OCI-LY1 (cell line): ENCODE measurements around the gene AMOTL1.

Experiments
- H2AFZ ChIP-seq: fragments of 200-600 bp; sonication (generic), shearing (Covaris generic); 2 replicates; pipeline ENCODE4 v1.6.0; 2014; ENCODE audit warnings: antibody characterized with exemption, mild to moderate bottlenecking, low read length
- H3F3A ChIP-seq: fragments of 200-600 bp; sonication (generic), shearing (Covaris generic); 2 replicates; pipeline ENCODE4 v1.6.0; 2014; ENCODE audit warnings: mild to moderate bottlenecking, antibody characterized with exemption, low read length, moderate library complexity; ENCODE audit not compliant: insufficient read depth
- H3K27ac ChIP-seq: fragments of 200-600 bp; sonication (generic); 2 replicates; pipeline ENCODE4 v1.5.1; 2014; ENCODE audit warnings: low read length, mixed run types, mild to moderate bottlenecking, low read depth; ENCODE audit not compliant: poor library complexity, severe bottlenecking
- H3K27me3 ChIP-seq: fragments of 200-600 bp; sonication (generic); 2 replicates; pipeline ENCODE4 v1.6.0; 2014; ENCODE audit warnings: antibody characterized with exemption, mild to moderate bottlenecking, low read length, moderate library complexity; ENCODE audit not compliant: insufficient read depth
- H3K36me3 ChIP-seq: fragments of 200-600 bp; sonication (generic); 2 replicates; pipeline ENCODE4 v1.6.1; 2014; ENCODE audit warnings: mild to moderate bottlenecking, antibody characterized with exemption, low read length, moderate library complexity, mixed read lengths; ENCODE audit not compliant: insufficient read depth
- H3K4me1 ChIP-seq: fragments of 200-600 bp; sonication (generic); 2 replicates; pipeline ENCODE4 v1.5.1; 2014; ENCODE audit warnings: mild to moderate bottlenecking, low read length, moderate library complexity; ENCODE audit not compliant: insufficient read depth, severe bottlenecking
- H3K4me2 ChIP-seq: fragments of 200-600 bp; sonication (generic), shearing (Covaris generic); 2 replicates; pipeline ENCODE4 v1.6.1; 2014; ENCODE audit warnings: low read length
- H3K4me3 ChIP-seq: fragments of 200-600 bp; sonication (generic); 2 replicates; pipeline ENCODE4 v1.5.1; 2014; ENCODE audit warnings: low read length, low read depth, mild to moderate bottlenecking, mixed read lengths; ENCODE audit not compliant: poor library complexity, severe bottlenecking
- H3K79me2 ChIP-seq: fragments of 200-600 bp; shearing (Covaris generic); 2 replicates; pipeline ENCODE4 v1.6.1; 2016; ENCODE audit warnings: mixed run types, low read length, mixed read lengths; ENCODE audit not compliant: insufficient read depth
- H3K9ac ChIP-seq: fragments of 200-600 bp; sonication (generic), shearing (Covaris generic); 2 replicates; pipeline ENCODE4 v1.6.1; 2014; ENCODE audit warnings: mild to moderate bottlenecking, low read length, mixed read lengths
- H3K9me2 ChIP-seq: fragments of 200-600 bp; sonication (generic), shearing (Covaris generic); 2 replicates; pipeline ENCODE4 v1.6.1; 2014; ENCODE audit warnings: low read depth, mild to moderate bottlenecking, low read length, mixed read lengths
- H3K9me3 ChIP-seq: fragments of 200-600 bp; shearing (Covaris generic); 2 replicates; pipeline ENCODE4 v1.6.1; 2014; ENCODE audit warnings: low read length, mixed read lengths
- H4K20me1 ChIP-seq: fragments of 200-600 bp; sonication (generic), shearing (Covaris generic); 2 replicates; pipeline ENCODE4 v1.6.0; 2016; ENCODE audit warnings: mild to moderate bottlenecking, low read length; ENCODE audit not compliant: insufficient read depth
- CTCF ChIP-seq: fragments of 200-600 bp; sonication (generic), shearing (Covaris generic); IDR thresholded peaks from 2 replicates; pipeline ENCODE4 v1.5.1; 2017; ENCODE audit warnings: mild to moderate bottlenecking, antibody characterized with exemption, low read length, moderate library complexity, mixed read lengths
- EZH2 ChIP-seq: fragments of 200-600 bp; sonication (generic), shearing (Covaris generic); IDR thresholded peaks from 2 replicates; pipeline ENCODE4 v1.8.0; 2017; ENCODE audit warnings: borderline replicate concordance, mixed run types, mild to moderate bottlenecking, antibody characterized with exemption, low read length, moderate library complexity, mixed read lengths

The AMOTL1 gene

GRCh38 chr11:94760296-94760695 lies 7.9 kb upstream of the AMOTL1 start:
- H3K9me3 ChIP-seq: no peaks in the 10 kb centered on the region
- H3K27me3 ChIP-seq: no peaks in the 10 kb centered on the region
- H2AFZ ChIP-seq: no peak overlapping the region
- H3K36me3 ChIP-seq: no peaks in the 10 kb centered on the region
- H3K9ac ChIP-seq: no peak overlapping the region
- no peaks in the 10 kb centered on the region for H3K79me2 ChIP-seq
- H3F3A ChIP-seq: no peaks in the 10 kb centered on the region
- H3K4me3 ChIP-seq: no peak overlapping the region
- TF ChIP-seq EZH2 (no peak), CTCF (no peak)
- no peaks in the 10 kb centered on the region for H3K4me1 ChIP-seq
- H3K27ac ChIP-seq: no peak overlapping the region
- no peaks in the 10 kb centered on the region for H4K20me1 ChIP-seq
- H3K4me2 ChIP-seq: no peak overlapping the region
- H3K9me2 ChIP-seq: no peaks in the 10 kb centered on the region

- Histone ChIP-seq H3F3A (no peaks in the 10 kb centered on the region), H3K79me2 (no peaks in the 10 kb centered on the region), H3K9me2 (no peaks in the 10 kb centered on the region), H2AFZ (no peak overlapping the region), H4K20me1 (no peaks in the 10 kb centered on the region), H3K27ac (no peak overlapping the region), H3K4me3 (no peak overlapping the region), H3K27me3 (no peaks in the 10 kb centered on the region), H3K9me3 (no peaks in the 10 kb centered on the region), H3K4me1 (no peaks in the 10 kb centered on the region), H3K36me3 (no peaks in the 10 kb centered on the region), H3K9ac (no peak overlapping the region), H3K4me2 (no peak overlapping the region)
- no peak for TF ChIP-seq EZH2
- TF ChIP-seq CTCF: peak; percentile 22; the same call in 1 of the 2 replicates
These were observed 5.9 kb upstream of the AMOTL1 start for GRCh38 chr11:94762208-94762607.

GRCh38 chr11:94762995-94763394 lies 5.2 kb upstream of the AMOTL1 start:
- H3F3A ChIP-seq: no peaks in the 10 kb centered on the region
- H2AFZ ChIP-seq: no peak overlapping the region
- no peaks in the 10 kb centered on the region for H3K4me1 ChIP-seq
- no peaks in the 10 kb centered on the region for H4K20me1 ChIP-seq
- H3K27ac ChIP-seq: no peak overlapping the region
- H3K79me2 ChIP-seq: no peaks in the 10 kb centered on the region
- H3K27me3 ChIP-seq: no peaks in the 10 kb centered on the region
- TF ChIP-seq CTCF (no peak), EZH2 (no peak)
- no peaks in the 10 kb centered on the region for H3K9me2 ChIP-seq
- H3K4me3 ChIP-seq: no peak overlapping the region
- H3K9me3 ChIP-seq: no peaks in the 10 kb centered on the region
- H3K36me3 ChIP-seq: no peaks in the 10 kb centered on the region
- H3K4me2 ChIP-seq: no peak overlapping the region
- no peak overlapping the region for H3K9ac ChIP-seq
